Esophagus squamous epithelium (tissue), 5 donors: ENCODE data around the gene SOD1. TPM values are rescaled to one million over a fixed set of nuclear protein-coding genes. Genes with fewer than 3 reads are reported as not detected.

Source experiments
- DNase-seq: peaks from one replicate; lab custom pipeline; 2025; lab: John Stamatoyannopoulos, UW
- H3K27ac ChIP-seq, 4 donors: fragments of 200-600 bp; sonication (generic); one replicate each; pipeline ENCODE4 v1.5.1; 2016 to 2019; ENCODE audit warnings: mild to moderate bottlenecking in 1 of 4
- H3K27me3 ChIP-seq, 4 donors: fragments of 200-600 bp; sonication (generic); 1 replicate in 3 of 4; 2 replicates in 1 of 4; pipeline versions ENCODE4 v1.5.1 to v1.6.0; 2017 to 2021; ENCODE audit warnings: antibody characterized with exemption in 1 of 4
- H3K36me3 ChIP-seq, 3 donors: fragments of 200-600 bp; sonication (generic); one replicate each; pipeline ENCODE4 v1.5.1; 2016 to 2019
- H3K4me1 ChIP-seq, 3 donors: fragments of 200-600 bp; sonication (generic); one replicate each; pipeline ENCODE4 v1.5.1; 2017 to 2019
- H3K4me3 ChIP-seq, 4 donors: fragments of 200-600 bp; sonication (generic); 1 replicate in 3 of 4; 2 replicates in 1 of 4; pipeline ENCODE4 v1.5.1; 2016 to 2019; ENCODE audit warnings: mild to moderate bottlenecking in 2 of 4, moderate library complexity in 1 of 4
- H3K9me3 ChIP-seq, 3 donors: fragments of 200-600 bp; sonication (generic); one replicate each; pipeline ENCODE4 v1.5.1; 2016 to 2019
- CTCF ChIP-seq, 6 experiments: fragments of 450-650 bp in 4 of 6; fragments of 200-600 bp in 2 of 6; sonication (generic) in 2 of 6; IDR thresholded peaks; one replicate each; pipeline ENCODE4 v1.5.1; 2016 to 2019; ENCODE audit warnings: antibody characterized with exemption in 6 of 6, mild to moderate bottlenecking in 4 of 6, moderate library complexity in 4 of 6
- POLR2A ChIP-seq, 4 donors: fragments of 450-650 bp; IDR thresholded peaks; one replicate each; pipeline ENCODE4 v1.6.1; 2017; ENCODE audit warnings: antibody characterized with exemption in 4 of 4, mild to moderate bottlenecking in 4 of 4, moderate library complexity in 3 of 4
- WGBS, 2 donors: methylation state at CpG; one replicate each; pipeline ENCODE4 v1.1.5; 2018; 5-methylcytosine and 5-hydroxymethylcytosine counted together
- intact Hi-C: fragments of 100-400 bp; cut with DNase I; formaldehyde crosslinking; loops from one replicate; pipeline ENCODE4 v1.15.0; 2022
- total RNA-seq, 4 donors: library from RNA; depleted of rRNA; stranded (reverse); fragments of >200 nt; gene quantifications; one replicate each; pipeline ENCODE4 v1.1.0, GENCODE V29; 2016
- donor health status: DM: yes; HTN: yes; CAD: no.

Gene SOD1
- total RNA-seq, 4 donors from 2014 or later: 160 to 328 (median 221) TPM

- Histone ChIP-seq H3K36me3 (peaks cover 2 to 97% (median 18%) of the 10 kb centered on the region in 3 donors), H3K4me3 (no peak overlapping the region), H3K27ac (no peak overlapping the region), H3K4me1 (no peaks in the 10 kb centered on the region), H3K9me3 (no peaks in the 10 kb centered on the region), H3K27me3 (no peaks in the 10 kb centered on the region)
- TF ChIP-seq CTCF (IDR thresholded peaks at IDR 0.05) (no peak), POLR2A (IDR thresholded peaks at IDR 0.05) (no peak)
- intact Hi-C loops: no loop called here
- no peak for DNase-seq
These were observed 23.1 kb downstream of the SOD1 start for GRCh38 chr21:31682620-31683019.

- TF ChIP-seq CTCF (IDR thresholded peaks at IDR 0.05) (no peak), POLR2A (IDR thresholded peaks at IDR 0.05) (no peak)
- H3K36me3 ChIP-seq: peaks cover 5 to 97% (median 20%) of the 10 kb centered on the region in 3 donors
- H3K9me3 ChIP-seq: no peaks in the 10 kb centered on the region
- no peak overlapping the region for H3K27ac ChIP-seq
- no peaks in the 10 kb centered on the region for H3K4me1 ChIP-seq
- DNase-seq: no peak
- no peaks in the 10 kb centered on the region for H3K27me3 ChIP-seq
- H3K4me3 ChIP-seq: no peak overlapping the region
- 80 to 84% methylated on average over 5 of the region's 5 CpGs for WGBS, 2 donors
- intact Hi-C loops: no loop called here
These were observed 23.5 kb downstream of the SOD1 start for GRCh38 chr21:31683029-31683428.

- H3K4me1 ChIP-seq: no peaks in the 10 kb centered on the region
- DNase-seq: no peak
- WGBS, 2 donors: 89 to 93% methylated on average over 7 of the region's 7 CpGs
- no peaks in the 10 kb centered on the region for H3K9me3 ChIP-seq
- TF ChIP-seq CTCF (IDR thresholded peaks at IDR 0.05): no peak
- no peak for TF ChIP-seq POLR2A (IDR thresholded peaks at IDR 0.05)
- peaks cover 11 to 99% (median 20%) of the 10 kb centered on the region in 3 donors for H3K36me3 ChIP-seq
- H3K27me3 ChIP-seq: no peaks in the 10 kb centered on the region
- H3K4me3 ChIP-seq: no peak overlapping the region
- H3K27ac ChIP-seq: no peak overlapping the region
- intact Hi-C loops: no loop called here
These were observed 25.4 kb downstream of the SOD1 start for GRCh38 chr21:31684918-31685317.

- TF ChIP-seq CTCF (IDR thresholded peaks at IDR 0.05) (no peak), POLR2A (IDR thresholded peaks at IDR 0.05) (no peak)
- WGBS, 2 donors: 60 to 88% methylated on average over 3 to 7 of the region's 7 CpGs
- H3K4me3 ChIP-seq: no peak overlapping the region
- intact Hi-C loops: no loop called here
- DNase-seq: no peak
- H3K9me3 ChIP-seq: no peaks in the 10 kb centered on the region
- peaks cover 16 to 100% (median 28%) of the 10 kb centered on the region in 3 donors for H3K36me3 ChIP-seq
- H3K27me3 ChIP-seq: no peaks in the 10 kb centered on the region
- no peaks in the 10 kb centered on the region for H3K4me1 ChIP-seq
- H3K27ac ChIP-seq: no peak overlapping the region
These were observed 26.9 kb downstream of the SOD1 start for GRCh38 chr21:31686272-31686915.

- intact Hi-C loops: no loop called here
- H3K27ac ChIP-seq: no peak overlapping the region
- no peaks in the 10 kb centered on the region for H3K9me3 ChIP-seq
- H3K4me1 ChIP-seq: no peaks in the 10 kb centered on the region
- DNase-seq: no peak
- WGBS, 2 donors: 96% methylated on average over 2 of the region's 2 CpGs
- H3K4me3 ChIP-seq: no peak overlapping the region
- peaks cover 16 to 100% (median 33%) of the 10 kb centered on the region in 3 donors for H3K36me3 ChIP-seq
- TF ChIP-seq POLR2A (IDR thresholded peaks at IDR 0.05): no peak
- TF ChIP-seq CTCF (IDR thresholded peaks at IDR 0.05): no peak
- H3K27me3 ChIP-seq: no peaks in the 10 kb centered on the region
These were observed 27.6 kb downstream of the SOD1 start for GRCh38 chr21:31687108-31687507.
